ENCODE measurements around the gene RGS7.
"Not testable (repeated sequence)": the region's sequence is repeated elsewhere in the genome, so short reads cannot be mapped to it uniquely, and the experiment has no call there.

The RGS7 gene

GRCh38 chr1:241105147-241105546 is 251.9 kb downstream of the RGS7 start:
- Histone ChIP-seq H3K9ac (ENCODE audit: low read depth, low read length) (no peak overlapping the region), H3K9me3 (ENCODE audit: insufficient read depth, low read depth, low read length) (no peaks in the 10 kb centered on the region), H3K4me1 (ENCODE audit: insufficient read depth, low read length) (peaks cover 13% of the 10 kb centered on the region; the same call in 1 of the 2 replicates), H3K36me3 (ENCODE audit: insufficient read depth, low read length) (no peaks in the 10 kb centered on the region), H3K27me3 (ENCODE audit: insufficient read depth, low read length) (no peaks in the 10 kb centered on the region), H3K4me3 (ENCODE audit: low read length) (no peak overlapping the region), H3K27ac (ENCODE audit: low read depth, low read length) (no peak overlapping the region)
- 96% methylated on average over 3 of the region's 3 CpGs for WGBS

GRCh38 chr1:241102664-241103063 is 254.3 kb downstream of the RGS7 start:
- H3K4me1 ChIP-seq (ENCODE audit: insufficient read depth, low read length) = peaks cover 7% of the 10 kb centered on the region; the same call in 1 of the 2 replicates
- no peaks in the 10 kb centered on the region for H3K9me3 ChIP-seq (ENCODE audit: insufficient read depth, low read depth, low read length)
- H3K27ac ChIP-seq (ENCODE audit: low read depth, low read length) = no peak overlapping the region
- H3K4me3 ChIP-seq (ENCODE audit: low read length) = no peak overlapping the region
- H3K9ac ChIP-seq (ENCODE audit: low read depth, low read length) = no peak overlapping the region
- H3K27me3 ChIP-seq (ENCODE audit: insufficient read depth, low read length) = no peaks in the 10 kb centered on the region
- H3K36me3 ChIP-seq (ENCODE audit: insufficient read depth, low read length) = no peaks in the 10 kb centered on the region
- WGBS = 100% methylated on average over 1 of the region's 1 CpG

GRCh38 chr1:241101622-241102021 is 255.4 kb downstream of the RGS7 start:
- WGBS = 75% methylated on average over 1 of the region's 3 CpGs
- Histone ChIP-seq H3K27ac (ENCODE audit: low read depth, low read length) (no peak overlapping the region), H3K36me3 (ENCODE audit: insufficient read depth, low read length) (no peaks in the 10 kb centered on the region), H3K4me3 (ENCODE audit: low read length) (no peak overlapping the region), H3K9me3 (ENCODE audit: insufficient read depth, low read depth, low read length) (no peaks in the 10 kb centered on the region), H3K4me1 (ENCODE audit: insufficient read depth, low read length) (peaks cover 10% of the 10 kb centered on the region; the same call in 1 of the 2 replicates), H3K9ac (ENCODE audit: low read depth, low read length) (no peak overlapping the region), H3K27me3 (ENCODE audit: insufficient read depth, low read length) (no peaks in the 10 kb centered on the region)

- Histone ChIP-seq H3K27ac (ENCODE audit: low read depth, low read length) (no peak overlapping the region), H3K4me1 (ENCODE audit: insufficient read depth, low read length) (0 out of 2 replicates have a peak, but pooled peaks cover 3% of the 10 kb centered on the region), H3K4me3 (ENCODE audit: low read length) (no peak overlapping the region), H3K36me3 (ENCODE audit: insufficient read depth, low read length) (no peaks in the 10 kb centered on the region), H3K9ac (ENCODE audit: low read depth, low read length) (no peak overlapping the region), H3K27me3 (ENCODE audit: insufficient read depth, low read length) (no peaks in the 10 kb centered on the region), H3K9me3 (ENCODE audit: insufficient read depth, low read depth, low read length) (no peaks in the 10 kb centered on the region)
- 96% methylated on average over 5 of the region's 5 CpGs for WGBS
Observed at GRCh38 chr1:241097479-241097878, 259.5 kb downstream of the RGS7 start.

GRCh38 chr1:241096982-241097381 is 260.0 kb downstream of the RGS7 start:
- H3K27me3 ChIP-seq (ENCODE audit: insufficient read depth, low read length) = no peaks in the 10 kb centered on the region
- H3K4me1 ChIP-seq (ENCODE audit: insufficient read depth, low read length) = 0 out of 2 replicates have a peak, but pooled peaks cover 3% of the 10 kb centered on the region
- WGBS = 79% methylated on average over 4 of the region's 4 CpGs
- H3K27ac ChIP-seq (ENCODE audit: low read depth, low read length) = no peak overlapping the region
- no peak overlapping the region for H3K9ac ChIP-seq (ENCODE audit: low read depth, low read length)
- H3K9me3 ChIP-seq (ENCODE audit: insufficient read depth, low read depth, low read length) = no peaks in the 10 kb centered on the region
- no peaks in the 10 kb centered on the region for H3K36me3 ChIP-seq (ENCODE audit: insufficient read depth, low read length)
- no peak overlapping the region for H3K4me3 ChIP-seq (ENCODE audit: low read length)

GRCh38 chr1:241095847-241096246 is 261.2 kb downstream of the RGS7 start:
- Histone ChIP-seq H3K4me3 (ENCODE audit: low read length) (no peak overlapping the region), H3K27ac (ENCODE audit: low read depth, low read length) (no peak overlapping the region), H3K36me3 (ENCODE audit: insufficient read depth, low read length) (no peaks in the 10 kb centered on the region), H3K9me3 (ENCODE audit: insufficient read depth, low read depth, low read length) (no peaks in the 10 kb centered on the region), H3K9ac (ENCODE audit: low read depth, low read length) (no peak overlapping the region), H3K4me1 (ENCODE audit: insufficient read depth, low read length) (0 out of 2 replicates have a peak, but pooled peaks cover 3% of the 10 kb centered on the region), H3K27me3 (ENCODE audit: insufficient read depth, low read length) (no peaks in the 10 kb centered on the region)
- WGBS = 96% methylated on average over 3 of the region's 6 CpGs

- 97% methylated on average over 3 of the region's 3 CpGs for WGBS
- H3K27me3 ChIP-seq (ENCODE audit: insufficient read depth, low read length) = no peaks in the 10 kb centered on the region
Observed at GRCh38 chr1:241090798-241091197, 266.2 kb downstream of the RGS7 start.

GRCh38 chr1:241089066-241089465 is 267.9 kb downstream of the RGS7 start:
- not testable (repeated sequence) for H3K9me3 ChIP-seq (ENCODE audit: insufficient read depth, low read depth, low read length); H3K27me3 ChIP-seq (ENCODE audit: insufficient read depth, low read length); H3K9ac ChIP-seq (ENCODE audit: low read depth, low read length); H3K4me1 ChIP-seq (ENCODE audit: insufficient read depth, low read length); H3K27ac ChIP-seq (ENCODE audit: low read depth, low read length); H3K36me3 ChIP-seq (ENCODE audit: insufficient read depth, low read length); H3K4me3 ChIP-seq (ENCODE audit: low read length)
- WGBS = 100% methylated on average over 1 of the region's 1 CpG

More at GRCh38 chr1:241090798-241091197, 266.2 kb downstream of the RGS7 start:
- Histone ChIP-seq H3K9ac (ENCODE audit: low read depth, low read length) (no peak overlapping the region), H3K36me3 (ENCODE audit: insufficient read depth, low read length) (no peaks in the 10 kb centered on the region), H3K4me1 (ENCODE audit: insufficient read depth, low read length) (no peaks in the 10 kb centered on the region), H3K9me3 (ENCODE audit: insufficient read depth, low read depth, low read length) (no peaks in the 10 kb centered on the region), H3K27ac (ENCODE audit: low read depth, low read length) (no peak overlapping the region), H3K4me3 (ENCODE audit: low read length) (no peak overlapping the region)

GRCh38 chr1:241088075-241088474 is 268.9 kb downstream of the RGS7 start:
- WGBS = 98% methylated on average over 2 of the region's 2 CpGs
- H3K4me1 ChIP-seq (ENCODE audit: insufficient read depth, low read length); H3K4me3 ChIP-seq (ENCODE audit: low read length): not testable (repeated sequence)

GRCh38 chr1:241086686-241087085 is 270.3 kb downstream of the RGS7 start:
- Histone ChIP-seq H3K36me3 (ENCODE audit: insufficient read depth, low read length) (no peaks in the 10 kb centered on the region), H3K27me3 (ENCODE audit: insufficient read depth, low read length) (no peaks in the 10 kb centered on the region), H3K4me1 (ENCODE audit: insufficient read depth, low read length) (no peaks in the 10 kb centered on the region), H3K9ac (ENCODE audit: low read depth, low read length) (no peak overlapping the region), H3K4me3 (ENCODE audit: low read length) (no peak overlapping the region), H3K9me3 (ENCODE audit: insufficient read depth, low read depth, low read length) (no peaks in the 10 kb centered on the region), H3K27ac (ENCODE audit: low read depth, low read length) (no peak overlapping the region)
- WGBS = 84% methylated on average over 6 of the region's 6 CpGs

More at GRCh38 chr1:241088075-241088474, 268.9 kb downstream of the RGS7 start:
- H3K27ac ChIP-seq (ENCODE audit: low read depth, low read length); H3K36me3 ChIP-seq (ENCODE audit: insufficient read depth, low read length); H3K9ac ChIP-seq (ENCODE audit: low read depth, low read length); H3K9me3 ChIP-seq (ENCODE audit: insufficient read depth, low read depth, low read length); H3K27me3 ChIP-seq (ENCODE audit: insufficient read depth, low read length): not testable (repeated sequence)

- Histone ChIP-seq H3K27me3 (ENCODE audit: insufficient read depth, low read length) (no peaks in the 10 kb centered on the region), H3K4me1 (ENCODE audit: insufficient read depth, low read length) (no peaks in the 10 kb centered on the region), H3K36me3 (ENCODE audit: insufficient read depth, low read length) (no peaks in the 10 kb centered on the region), H3K27ac (ENCODE audit: low read depth, low read length) (no peak overlapping the region), H3K4me3 (ENCODE audit: low read length) (no peak overlapping the region), H3K9me3 (ENCODE audit: insufficient read depth, low read depth, low read length) (no peaks in the 10 kb centered on the region), H3K9ac (ENCODE audit: low read depth, low read length) (no peak overlapping the region)
- WGBS = 93% methylated on average over 2 of the region's 3 CpGs
Observed at GRCh38 chr1:241083285-241083684, 273.7 kb downstream of the RGS7 start.

GRCh38 chr1:241081473-241081872 is 275.5 kb downstream of the RGS7 start:
- Histone ChIP-seq H3K27ac (ENCODE audit: low read depth, low read length) (no peak overlapping the region), H3K9ac (ENCODE audit: low read depth, low read length) (no peak overlapping the region), H3K27me3 (ENCODE audit: insufficient read depth, low read length) (no peaks in the 10 kb centered on the region), H3K36me3 (ENCODE audit: insufficient read depth, low read length) (no peaks in the 10 kb centered on the region), H3K4me3 (ENCODE audit: low read length) (no peak overlapping the region), H3K9me3 (ENCODE audit: insufficient read depth, low read depth, low read length) (no peaks in the 10 kb centered on the region), H3K4me1 (ENCODE audit: insufficient read depth, low read length) (no peaks in the 10 kb centered on the region)
- WGBS = 88% methylated on average over 1 of the region's 2 CpGs
